AG10803 (cell line): Measurements from ENCODE around the gene CRYBB3.

Experiments used
- DNase-seq: peaks from one replicate; pipeline ENCODE4 v3.0.0; 2010; ENCODE audit warnings: low read depth
- H3K4me3 ChIP-seq: 2 replicates; pipeline ENCODE4 v1.5.1; 2011; ENCODE audit warnings: mild to moderate bottlenecking, low read length, control low read depth
- CTCF ChIP-seq: conservative IDR thresholded peaks from 2 replicates; pipeline ENCODE4 v1.5.1; 2011; ENCODE audit warnings: mild to moderate bottlenecking, low read length, control low read depth, inconsistent platforms

The CRYBB3 gene

GRCh38 chr22:25206998-25207397 lies 7.3 kb downstream of the CRYBB3 start:
- H3K4me3 ChIP-seq, result no peak overlapping the region
- no peak for DNase-seq
- TF ChIP-seq CTCF, result no peak

GRCh38 chr22:25207553-25208157 lies 8.0 kb downstream of the CRYBB3 start:
- TF ChIP-seq CTCF, result no peak
- no peak overlapping the region for H3K4me3 ChIP-seq
- DNase-seq, result no peak

- H3K4me3 ChIP-seq, result no peak overlapping the region
- TF ChIP-seq CTCF, result no peak
- no peak for DNase-seq
Observed at GRCh38 chr22:25208328-25208727, 8.7 kb downstream of the CRYBB3 start.

- DNase-seq, result no peak
- TF ChIP-seq CTCF, result no peak
- H3K4me3 ChIP-seq, result no peak overlapping the region
Observed at GRCh38 chr22:25208743-25209505, 9.3 kb downstream of the CRYBB3 start.

- no peak overlapping the region for H3K4me3 ChIP-seq
- TF ChIP-seq CTCF, result no peak
- no peak for DNase-seq
Observed at GRCh38 chr22:25210793-25211192, 11.1 kb downstream of the CRYBB3 start.

- TF ChIP-seq CTCF, result no peak
- no peak for DNase-seq
- no peak overlapping the region for H3K4me3 ChIP-seq
Observed at GRCh38 chr22:25212337-25212736, 12.7 kb downstream of the CRYBB3 start.

GRCh38 chr22:25213221-25213620 lies 13.6 kb downstream of the CRYBB3 start:
- H3K4me3 ChIP-seq, result no peak overlapping the region
- TF ChIP-seq CTCF, result no peak
- no peak for DNase-seq
